ENCODE results near the gene TAC4. TPM values are rescaled to one million over a fixed set of nuclear protein-coding genes. Genes with fewer than 3 reads are reported as not detected.
A peak's percentile ranks its signal among the peaks of the same experiment; 100 is the strongest.

Gene TAC4
- total and polyA plus RNA-seq, 2 of the 13 experiments (the other 11 are each of a cell fraction or from before 2014, with no cell fraction given): not detected

GRCh38 chr17:49835472-49835871, 12.4 kb downstream of the TAC4 start:
- Histone ChIP-seq H3K36me3 (replicated peaks in 1 of 2; ENCODE audit: control insufficient read depth in 1 of 2, insufficient read depth in 2 of 2, low read length in 2 of 2) (peaks cover 1 to 14% of the 10 kb centered on the region in 2 experiments; a peak in 4 of 5 replicates), H3K9ac (ENCODE audit: insufficient read depth, low read depth, low read length) (no peak overlapping the region), H3K9me3 (ENCODE audit: low read length) (no peaks in the 10 kb centered on the region), H3K4me2 (ENCODE audit: low read depth, low read length) (0 out of 2 replicates have a peak overlapping the region, but pooled peaks have one; percentile 27), H2AFZ (ENCODE audit: low read length) (no peak overlapping the region), H3K79me2 (ENCODE audit: insufficient read depth, low read length) (no peaks in the 10 kb centered on the region), H3K27me3 (ENCODE audit: control insufficient read depth in 1 of 2, insufficient read depth in 2 of 2, low read length in 2 of 2) (no peaks in the 10 kb centered on the region), H3K27ac (ENCODE audit: extremely low read length, insufficient read depth, low read length) (no peak overlapping the region), H4K20me1 (ENCODE audit: insufficient read depth, low read length) (no peaks in the 10 kb centered on the region), H3K4me3 (replicated peaks in 1 of 3; ENCODE audit: insufficient read depth in 1 of 3, low read depth in 2 of 3, low read length in 3 of 3) (no peak overlapping the region), H3K4me1 (ENCODE audit: insufficient read depth, low read length) (peaks cover 19% of the 10 kb centered on the region)
- intact Hi-C loops (cut with micrococcal nuclease; ENCODE audit: unreplicated experiment): no loop called here
- POLR2A ChIA-PET: no interaction called here
- no peak for FAIRE-seq
- DNase-seq (ENCODE audit: low spot score): no peak
- no TSS peak for BruUV-seq (replicated peaks)
- CTCF ChIA-PET (ENCODE audit: low intra/inter-chr PET ratio, low total read pairs): no interaction called here
- ATAC-seq: peak; percentile 16
- WGBS (ENCODE audit: low lambda C conversion rate): 89% methylated on average over 7 of the region's 7 CpGs
- TF ChIP-seq SNRNP70 (IDR thresholded peaks at IDR 0.05; ENCODE audit: low read depth, low read length) (no peak), ZNF296 (CRISPR knock-in tag; conservative IDR thresholded peaks at IDR 0.05) (0 out of 2 replicates have a peak, but pooled peaks have one; percentile 22), RBM22 (optimal IDR thresholded peaks at IDR 0.05; ENCODE audit: low read length) (peak; percentile 74), KDM5A (IDR thresholded peaks at IDR 0.05; ENCODE audit: borderline replicate concordance, low read length) (no peak), ASH2L (IDR thresholded peaks at IDR 0.05; ENCODE audit: insufficient read length, low read depth, low read length) (no peak)
- in situ Hi-C loops (cut with HindIII; ENCODE audit: extremely low pct_ligation_motif_present, low pct_unique_long_range_greater_than_20kb): no loop called here

GRCh38 chr17:49834118-49834743, 13.6 kb downstream of the TAC4 start:
- FAIRE-seq: no peak

More at GRCh38 chr17:49834118-49834743, 13.6 kb downstream of the TAC4 start:
- Histone ChIP-seq H3K79me2 (ENCODE audit: insufficient read depth, low read length) (no peaks in the 10 kb centered on the region), H3K9me3 (ENCODE audit: low read length) (no peaks in the 10 kb centered on the region), H3K27me3 (ENCODE audit: control insufficient read depth in 1 of 2, insufficient read depth in 2 of 2, low read length in 2 of 2) (no peaks in the 10 kb centered on the region), H3K36me3 (replicated peaks in 1 of 2; ENCODE audit: control insufficient read depth in 1 of 2, insufficient read depth in 2 of 2, low read length in 2 of 2) (peaks cover 1 to 23% of the 10 kb centered on the region in 2 experiments), H3K27ac (ENCODE audit: extremely low read length, insufficient read depth, low read length) (no peak overlapping the region), H2AFZ (ENCODE audit: low read length) (no peak overlapping the region), H3K4me1 (ENCODE audit: insufficient read depth, low read length) (peaks cover 19% of the 10 kb centered on the region), H3K4me2 (ENCODE audit: low read depth, low read length) (no peak overlapping the region), H3K4me3 (replicated peaks in 1 of 3; ENCODE audit: insufficient read depth in 1 of 3, low read depth in 2 of 3, low read length in 3 of 3) (no peak overlapping the region), H3K9ac (ENCODE audit: insufficient read depth, low read depth, low read length) (no peak overlapping the region), H4K20me1 (ENCODE audit: insufficient read depth, low read length) (no peaks in the 10 kb centered on the region)
- ChIA-PET POLR2A (no interaction called here), CTCF (ENCODE audit: low intra/inter-chr PET ratio, low total read pairs) (no interaction called here)
- in situ Hi-C loops (cut with HindIII; ENCODE audit: extremely low pct_ligation_motif_present, low pct_unique_long_range_greater_than_20kb) (no loop called here), intact Hi-C loops (cut with micrococcal nuclease; ENCODE audit: unreplicated experiment) (no loop called here)
- no TSS peak for BruUV-seq (replicated peaks)
- no peak for DNase-seq (ENCODE audit: low spot score)
- no peak for ATAC-seq
- TF ChIP-seq POLR2G (IDR thresholded peaks at IDR 0.05; ENCODE audit: low read depth, low read length) (0 out of 2 replicates have a peak, but pooled peaks have one; percentile 14), ZBTB37 (CRISPR knock-in tag; IDR thresholded peaks at IDR 0.05) (no peak)
- 96% methylated on average over 19 of the region's 19 CpGs for WGBS (ENCODE audit: low lambda C conversion rate)

Data from HepG2 (cell line).